Panc1 (cell line): ENCODE measurements around the gene DNAI2.

Source experiments
- CTCF ChIP-seq: fragments of 450-650 bp; IDR thresholded peaks from 2 replicates; pipeline ENCODE4 v1.5.1; 2017; ENCODE audit warnings: mild to moderate bottlenecking
- POLR2AphosphoS5 ChIP-seq: IDR thresholded peaks from 2 replicates; pipeline ENCODE4 v1.6.1; 2012; ENCODE audit warnings: mild to moderate bottlenecking, low read depth, low read length, moderate library complexity
- REST ChIP-seq, 2 experiments: IDR thresholded peaks; 2 replicates each; pipeline ENCODE4 v1.6.1; 2011 to 2012; ENCODE audit warnings: low read depth in 2 of 2, control low read depth in 1 of 2, low read length in 1 of 2, mild to moderate bottlenecking in 1 of 2, moderate library complexity in 1 of 2; ENCODE audit not compliant: insufficient read depth in 1 of 2
- SIN3A ChIP-seq: IDR thresholded peaks from 2 replicates; pipeline ENCODE4 v1.6.1; 2012; ENCODE audit warnings: low read depth, mild to moderate bottlenecking, low read length, moderate library complexity, borderline replicate concordance; ENCODE audit not compliant: insufficient read depth

GRCh38 chr17:74361230-74362068 is 87.4 kb downstream of the DNAI2 start, which contains the start of gene BTBD17:
- peak; percentile 94 for TF ChIP-seq CTCF
- TF ChIP-seq POLR2AphosphoS5, result no peak
- 0 out of 4 replicates have a peak, but pooled peaks of 1 of the 2 experiments have one; percentile 40 for TF ChIP-seq REST (IDR thresholded peaks at IDR 0.05; ENCODE audit: insufficient read depth in 1 of 2, low read depth in 2 of 2, low read length in 1 of 2)
- TF ChIP-seq SIN3A, result no peak
